ENCODE measurements around the gene TRAK2. TPM values are rescaled to one million over a fixed set of nuclear protein-coding genes. Genes with fewer than 3 reads are reported as not detected.

TRAK2 gene
- total and polyA plus RNA-seq, 9 of the 15 experiments (the other 6 are each of a cell fraction or from before 2014, with no cell fraction given), result 3.4 to 10.4 (median 7.3) TPM

DNA sequence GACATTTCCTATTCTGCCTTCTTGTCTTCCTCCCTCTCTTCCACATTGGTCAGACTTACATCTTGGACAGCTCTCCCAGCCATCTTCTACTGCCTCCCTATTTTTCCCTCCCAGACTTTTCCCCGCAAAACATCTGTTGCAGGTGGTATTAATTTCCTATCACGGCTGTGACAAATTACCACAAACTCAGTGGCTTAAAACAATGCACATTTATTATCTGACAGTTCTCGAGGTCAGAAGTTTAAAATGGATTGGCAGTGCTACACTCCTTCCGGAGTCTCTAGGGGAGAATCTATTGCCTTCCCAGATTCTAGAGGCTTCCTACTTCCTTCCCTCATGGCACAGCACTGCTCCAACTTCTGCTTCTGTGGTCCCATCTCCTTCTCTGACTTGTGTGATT lies 33.5 kb upstream of the TRAK2 start:
- ChIA-PET POLR2A (no interaction called here), CTCF (ENCODE audit: low intra/inter-chr PET ratio) (no interaction called here)
- Histone ChIP-seq H2AFZ (ENCODE audit: low read depth, low read length) (no peak overlapping the region), H3K9me1 (ENCODE audit: control insufficient read depth, insufficient read depth, low read length) (no peaks in the 10 kb centered on the region), H3K27me3 (ENCODE audit: control insufficient read depth in 2 of 2, insufficient read depth in 2 of 2, low read length in 2 of 2) (no peaks in the 10 kb centered on the region; a peak in 1 of 5 replicates), H3K79me2 (ENCODE audit: control insufficient read depth, insufficient read depth, low read length) (no peaks in the 10 kb centered on the region), H3K9me3 (replicated peaks; ENCODE audit: control insufficient read depth, insufficient read depth, low read depth, low read length) (no peaks in the 10 kb centered on the region), H3K9ac (ENCODE audit: insufficient read depth in 1 of 2, low read depth in 2 of 2, low read length in 2 of 2) (no peak overlapping the region), H3K4me3 (no peak overlapping the region), H4K20me1 (replicated peaks; ENCODE audit: control insufficient read depth, insufficient read depth, low read length) (no peaks in the 10 kb centered on the region), H3K4me1 (replicated peaks in 1 of 2; ENCODE audit: control insufficient read depth in 2 of 2, insufficient read depth in 2 of 2, low read length in 2 of 2) (no peaks in the 10 kb centered on the region), H3K27ac (ENCODE audit: extremely low read depth, low read depth, low read length) (no peak overlapping the region), H3K36me3 (ENCODE audit: control insufficient read depth, insufficient read depth, low read length) (no peaks in the 10 kb centered on the region), H3K4me2 (ENCODE audit: insufficient read depth, low read length) (no peak overlapping the region)
- intact Hi-C loops (cut with micrococcal nuclease) (no loop called here), in situ Hi-C loops (cut with MboI) (no loop called here)
- no peak for ATAC-seq
- no peak for FAIRE-seq
- DNase-seq (ENCODE audit: extremely low read depth in 1 of 4, low spot score in 3 of 4), result no peak
- BruUV-seq (replicated peaks), result no TSS peak
- 31% methylated on average over 4 of the region's 4 CpGs for WGBS (ENCODE audit: insufficient coverage, low coverage, missing lambda C conversion rate)
- no peak for TF ChIP-seq RERE (CRISPR knock-in tag; IDR thresholded peaks at IDR 0.05; ENCODE audit: borderline replicate concordance)
- TF ChIP-seq, protein P1, sequence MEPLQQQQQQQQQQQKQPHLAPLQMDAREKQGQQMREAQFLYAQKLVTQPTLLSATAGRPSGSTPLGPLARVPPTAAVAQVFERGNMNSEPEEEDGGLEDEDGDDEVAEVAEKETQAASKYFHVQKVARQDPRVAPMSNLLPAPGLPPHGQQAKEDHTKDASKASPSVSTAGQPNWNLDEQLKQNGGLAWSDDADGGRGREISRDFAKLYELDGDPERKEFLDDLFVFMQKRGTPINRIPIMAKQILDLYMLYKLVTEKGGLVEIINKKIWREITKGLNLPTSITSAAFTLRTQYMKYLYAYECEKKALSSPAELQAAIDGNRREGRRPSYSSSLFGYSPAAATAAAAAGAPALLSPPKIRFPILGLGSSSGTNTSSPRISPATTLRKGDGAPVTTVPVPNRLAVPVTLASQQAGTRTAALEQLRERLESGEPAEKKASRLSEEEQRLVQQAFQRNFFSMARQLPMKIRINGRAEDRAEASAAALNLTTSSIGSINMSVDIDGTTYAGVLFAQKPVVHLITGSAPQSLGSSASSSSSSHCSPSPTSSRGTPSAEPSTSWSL (CRISPR knock-in tag; IDR thresholded peaks at IDR 0.05; ENCODE audit: borderline replicate concordance), result no peak
- TF ChIP-seq ID3 (CRISPR knock-in tag; IDR thresholded peaks at IDR 0.05), result no peak
- TF ChIP-seq ID3 (tag; IDR thresholded peaks at IDR 0.05), result no peak
- TF ChIP-seq MYNN (IDR thresholded peaks at IDR 0.05), result no peak
- no peak for TF ChIP-seq MYNN (CRISPR knock-in tag; IDR thresholded peaks at IDR 0.05)
- no peak for TF ChIP-seq SREBF1 (IDR thresholded peaks at IDR 0.05; ENCODE audit: borderline replicate concordance, low read depth, low read length)
- no peak for TF ChIP-seq ETS1 (conservative IDR thresholded peaks at IDR 0.05; ENCODE audit: control insufficient read depth, low read depth, low read length)
- no peak for TF ChIP-seq HNRNPL (IDR thresholded peaks at IDR 0.05; ENCODE audit: low read depth, low read length)
- no peak for TF ChIP-seq RUNX1 (IDR thresholded peaks at IDR 0.05; ENCODE audit: low read depth)
- no peak for TF ChIP-seq STAT6 (CRISPR knock-in tag; IDR thresholded peaks at IDR 0.05)

Measured in K562 (cell line).